ENCODE data around the gene PLCG1.
A peak's percentile ranks its signal among the peaks of the same experiment; 100 is the strongest.
"Not testable (repeated sequence)": the region's sequence is repeated elsewhere in the genome, so short reads cannot be mapped to it uniquely, and the experiment has no call there.

Gene PLCG1

GRCh38 chr20:41124451-41125094 is 12.8 kb upstream of the PLCG1 start:
- DNase-seq (ENCODE audit: low read depth), result no peak

- DNase-seq (ENCODE audit: low read depth), result no peak
These were observed 11.5 kb upstream of the PLCG1 start for GRCh38 chr20:41125530-41126457.

- no peak for DNase-seq (ENCODE audit: low read depth)
These were observed 10.6 kb upstream of the PLCG1 start for GRCh38 chr20:41126719-41127118.

- not testable (repeated sequence) for DNase-seq (ENCODE audit: low read depth)
These were observed 9.0 kb upstream of the PLCG1 start for GRCh38 chr20:41128317-41128716.

- no peak for DNase-seq (ENCODE audit: low read depth)
These were observed 5.6 kb upstream of the PLCG1 start for GRCh38 chr20:41131594-41132387.

- DNase-seq (ENCODE audit: low read depth), result not testable (repeated sequence)
These were observed 5.0 kb upstream of the PLCG1 start for GRCh38 chr20:41132388-41132775.

- peak; percentile 40 for DNase-seq (ENCODE audit: low read depth)
These were observed 3.5 kb upstream of the PLCG1 start for GRCh38 chr20:41133709-41134361.

GRCh38 chr20:41134362-41135186 is 2.8 kb upstream of the PLCG1 start:
- no peak for DNase-seq (ENCODE audit: low read depth)

- DNase-seq (ENCODE audit: low read depth), result peak; percentile 43
These were observed 2.0 kb upstream of the PLCG1 start for GRCh38 chr20:41135187-41135887.

GRCh38 chr20:41135888-41136679 is 1.3 kb upstream of the PLCG1 start:
- DNase-seq (ENCODE audit: low read depth), result no peak

- peak; percentile 45 for DNase-seq (ENCODE audit: low read depth)
These were observed 501 bp downstream of the PLCG1 start for GRCh38 chr20:41137614-41138474.

GRCh38 chr20:41138475-41139226 is 1.3 kb downstream of the PLCG1 start:
- no peak for DNase-seq (ENCODE audit: low read depth)

GRCh38 chr20:41139227-41140093 is 2.1 kb downstream of the PLCG1 start:
- DNase-seq (ENCODE audit: low read depth), result no peak

- DNase-seq (ENCODE audit: low read depth), result no peak
These were observed 3.1 kb downstream of the PLCG1 start for GRCh38 chr20:41140226-41141133.

- no peak for DNase-seq (ENCODE audit: low read depth)
These were observed 3.9 kb downstream of the PLCG1 start for GRCh38 chr20:41141153-41141815.
